Thyroid gland (tissue), 4 donors: Measurements from ENCODE around the gene NSG1.

Source experiments
- POLR2A ChIP-seq, 2 donors: fragments of 450-650 bp; IDR thresholded peaks; one replicate each; pipeline ENCODE4 v1.6.1; 2017; ENCODE audit warnings: antibody characterized with exemption in 2 of 2, mild to moderate bottlenecking in 2 of 2, moderate library complexity in 1 of 2
- TF ChIP-seq, protein P1 (sequence below), 6 experiments: fragments of 200-600 bp in 3 of 6; fragments of 450-650 bp in 3 of 6; sonication (generic) in 3 of 6; IDR thresholded peaks; one replicate each; pipeline ENCODE4 v1.5.1; 2016 to 2019; ENCODE audit warnings: antibody characterized with exemption in 6 of 6, mild to moderate bottlenecking in 2 of 6, inconsistent platforms in 1 of 6, moderate library complexity in 1 of 6

DNA sequence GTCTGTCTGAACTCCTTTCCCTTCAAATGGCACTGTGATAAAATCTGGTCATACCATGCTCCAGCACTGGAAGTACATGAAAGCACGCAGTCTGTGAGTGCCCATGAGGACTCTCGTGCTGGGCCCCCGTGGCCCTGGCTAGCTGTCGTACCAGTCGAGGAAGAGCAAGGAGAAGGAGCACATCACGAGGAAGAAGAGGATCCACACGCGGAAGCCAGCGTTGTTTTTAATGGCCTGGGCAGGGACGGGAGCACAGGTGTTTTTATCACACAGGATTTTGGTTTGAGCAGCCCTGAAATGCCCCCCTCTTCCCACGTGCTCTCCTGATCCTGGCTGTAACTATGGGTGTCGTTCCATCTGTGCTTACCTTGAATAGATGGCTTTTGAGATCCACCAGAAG, 33.0 kb downstream of the NSG1 start:
- TF ChIP-seq, protein P1, sequence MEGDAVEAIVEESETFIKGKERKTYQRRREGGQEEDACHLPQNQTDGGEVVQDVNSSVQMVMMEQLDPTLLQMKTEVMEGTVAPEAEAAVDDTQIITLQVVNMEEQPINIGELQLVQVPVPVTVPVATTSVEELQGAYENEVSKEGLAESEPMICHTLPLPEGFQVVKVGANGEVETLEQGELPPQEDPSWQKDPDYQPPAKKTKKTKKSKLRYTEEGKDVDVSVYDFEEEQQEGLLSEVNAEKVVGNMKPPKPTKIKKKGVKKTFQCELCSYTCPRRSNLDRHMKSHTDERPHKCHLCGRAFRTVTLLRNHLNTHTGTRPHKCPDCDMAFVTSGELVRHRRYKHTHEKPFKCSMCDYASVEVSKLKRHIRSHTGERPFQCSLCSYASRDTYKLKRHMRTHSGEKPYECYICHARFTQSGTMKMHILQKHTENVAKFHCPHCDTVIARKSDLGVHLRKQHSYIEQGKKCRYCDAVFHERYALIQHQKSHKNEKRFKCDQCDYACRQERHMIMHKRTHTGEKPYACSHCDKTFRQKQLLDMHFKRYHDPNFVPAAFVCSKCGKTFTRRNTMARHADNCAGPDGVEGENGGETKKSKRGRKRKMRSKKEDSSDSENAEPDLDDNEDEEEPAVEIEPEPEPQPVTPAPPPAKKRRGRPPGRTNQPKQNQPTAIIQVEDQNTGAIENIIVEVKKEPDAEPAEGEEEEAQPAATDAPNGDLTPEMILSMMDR (IDR thresholded peaks at IDR 0.05) = no peak
- no peak for TF ChIP-seq POLR2A (IDR thresholded peaks at IDR 0.05)
